ENCODE data around the gene JMJD4. TPM values are rescaled to one million over a fixed set of nuclear protein-coding genes. Genes with fewer than 3 reads are reported as not detected.

The JMJD4 gene
- total and polyA plus RNA-seq, 2 of the 8 experiments (the other 6 are each of a cell fraction or from before 2014, with no cell fraction given), result 13.2 to 23.3 TPM

- Histone ChIP-seq H3K27me3 (replicated peaks in 1 of 4; ENCODE audit: control insufficient read depth in 3 of 4, extremely low read depth in 1 of 4, insufficient read depth in 3 of 4, low read length in 3 of 4) (no peaks in the 10 kb centered on the region), H4K8ac (ENCODE audit: extremely low read depth, insufficient read depth, low read length) (no peak overlapping the region), H3K56ac (replicated peaks; ENCODE audit: insufficient read length, low read depth, low read length) (no peak overlapping the region), H3K79me2 (ENCODE audit: control insufficient read depth in 1 of 2, insufficient read depth in 2 of 2, low read length in 2 of 2) (peaks cover 6 to 74% of the 10 kb centered on the region in 2 experiments; a peak in 3 of 4 replicates), H3K79me1 (ENCODE audit: low read depth, low read length) (peaks cover 50% of the 10 kb centered on the region), H3K23ac (ENCODE audit: insufficient read length) (no peak overlapping the region), H2AFZ (ENCODE audit: low read length) (no peak overlapping the region), H3K27ac (ENCODE audit: low read depth, low read length) (no peak overlapping the region), H3K4ac (replicated peaks; ENCODE audit: insufficient read length, low read depth, low read length) (no peak overlapping the region), H3K4me3 (ENCODE audit: extremely low read depth in 1 of 4, insufficient read depth in 2 of 4, low read depth in 3 of 4, low read length in 4 of 4) (no peak overlapping the region), H4K20me1 (replicated peaks in 1 of 2; ENCODE audit: control insufficient read depth in 1 of 2, insufficient read depth in 2 of 2, low read length in 2 of 2) (peaks cover 14 to 24% of the 10 kb centered on the region in 2 experiments), H2AK5ac (ENCODE audit: low read depth, low read length) (no peak overlapping the region), H3K4me2 (ENCODE audit: insufficient read depth in 1 of 2, low read depth in 2 of 2, low read length in 2 of 2) (peak overlapping the region in 1 of 2 experiments; percentile 96; a peak in 1 of 4 replicates), H2BK15ac (ENCODE audit: low read length) (no peak overlapping the region), H2BK20ac (ENCODE audit: low read length) (no peak overlapping the region), H3K9me3 (ENCODE audit: insufficient read depth in 2 of 2, low read depth in 1 of 2, low read length in 1 of 2) (no peaks in the 10 kb centered on the region), H3K4me1 (replicated peaks in 1 of 4; ENCODE audit: control insufficient read depth in 3 of 4, insufficient read depth in 4 of 4, low read length in 3 of 4) (peaks cover 0 to 7% (median 2%) of the 10 kb centered on the region in 4 experiments; a peak in 2 of 7 replicates), H2BK5ac (ENCODE audit: low read depth, low read length) (no peak overlapping the region), H3K9ac (replicated peaks in 1 of 4; ENCODE audit: extremely low read depth in 1 of 4, low read depth in 3 of 4, low read length in 3 of 4) (no peak overlapping the region), H4K5ac (ENCODE audit: insufficient read length, low read depth, low read length) (no peak overlapping the region), H3K23me2 (ENCODE audit: low read depth, low read length) (peaks cover 9% of the 10 kb centered on the region), H4K91ac (replicated peaks; ENCODE audit: insufficient read length, low read length) (no peak overlapping the region), H3K18ac (ENCODE audit: extremely low read depth, low read length) (no peak overlapping the region), H2BK120ac (replicated peaks; ENCODE audit: low read depth, low read length) (no peak overlapping the region), H3K36me3 (ENCODE audit: control insufficient read depth in 2 of 4, insufficient read depth in 4 of 4, low read length in 3 of 4) (peaks cover 6 to 17% (median 10%) of the 10 kb centered on the region in 4 experiments; a peak in 6 of 8 replicates), H3K14ac (ENCODE audit: insufficient read length) (no peak overlapping the region), H2BK12ac (ENCODE audit: low read depth, low read length) (no peak overlapping the region)
- CTCF ChIA-PET (ENCODE audit: partially characterized antibody), result no interaction called here
- no peak for DNase-seq (ENCODE audit: low read depth in 1 of 2, low spot score in 2 of 2)
- no peak for FAIRE-seq
- POLR2A ChIA-PET (ENCODE audit: partially characterized antibody), result no interaction called here
- 89% methylated on average over 11 of the region's 11 CpGs; no CpG with 5 or more reads in 1 of the 2 experiments for WGBS, 2 experiments (ENCODE audit: extremely low coverage in 1 of 2, insufficient coverage in 1 of 2, insufficient read length in 1 of 2, insufficient replicate concordance in 2 of 2, low coverage in 1 of 2, low lambda C conversion rate in 2 of 2, missing lambda C conversion rate in 1 of 2)
- TF ChIP-seq RFX5 (IDR thresholded peaks at IDR 0.05; ENCODE audit: borderline replicate concordance, low read depth, low read length) (no peak), CEBPB (IDR thresholded peaks at IDR 0.05; ENCODE audit: low read depth, low read length) (no peak), TEAD4 (IDR thresholded peaks at IDR 0.05; ENCODE audit: low read depth, low read length) (no peak), SIN3A (conservative IDR thresholded peaks at IDR 0.05 in 1 of 2, IDR thresholded peaks at IDR 0.05 in 1 of 2; ENCODE audit: low read depth in 1 of 2, low read length in 2 of 2) (no peak), GTF2F1 (IDR thresholded peaks at IDR 0.05; ENCODE audit: borderline replicate concordance, low read depth, low read length) (no peak), BACH1 (IDR thresholded peaks at IDR 0.05; ENCODE audit: low read length) (no peak), EGR1 (IDR thresholded peaks at IDR 0.05; ENCODE audit: borderline replicate concordance, low read depth, low read length) (no peak), KDM1A (IDR thresholded peaks at IDR 0.05; ENCODE audit: borderline replicate concordance, low read length) (no peak), HDAC2 (IDR thresholded peaks at IDR 0.05; ENCODE audit: borderline replicate concordance in 1 of 2, low read depth in 2 of 2, low read length in 2 of 2) (no peak), ATF3 (IDR thresholded peaks at IDR 0.05; ENCODE audit: insufficient read depth, low read depth, low read length) (no peak), MAX (IDR thresholded peaks at IDR 0.05) (no peak), SIRT6 (IDR thresholded peaks at IDR 0.05; ENCODE audit: low read length) (no peak), YY1 (IDR thresholded peaks at IDR 0.05; ENCODE audit: low read depth, low read length) (no peak)
Observed at GRCh38 chr1:227736814-227737432, 1.8 kb upstream of the JMJD4 start.

All from H1 (cell line).